Measurements from ENCODE around the gene KIF13A. TPM values are rescaled to one million over a fixed set of nuclear protein-coding genes. Genes with fewer than 3 reads are reported as not detected.
"Not testable (repeated sequence)": the region's sequence is repeated elsewhere in the genome, so short reads cannot be mapped to it uniquely, and the experiment has no call there.

The KIF13A gene
- total RNA-seq, 1 donor from 2014 or later: 28.9 TPM

GRCh38 chr6:17892097-17892686, 95.2 kb downstream of the KIF13A start:
- Histone ChIP-seq H3K9me3 (peaks cover 12 to 19% of the 10 kb centered on the region in 2 donors), H3K27me3 (no peaks in the 10 kb centered on the region), H3K4me1 (no peaks in the 10 kb centered on the region), H3K27ac (no peak overlapping the region), H3K4me3 (no peak overlapping the region), H3K36me3 (peaks cover 2 to 45% of the 10 kb centered on the region in 2 donors)
- intact Hi-C loops (cut with DNase I): no loop called here
- no peak for DNase-seq (ENCODE audit: low spot score in 2 of 2)
- TF ChIP-seq CTCF (IDR thresholded peaks at IDR 0.05): no peak

- H3K27me3 ChIP-seq: no peaks in the 10 kb centered on the region
- no peak overlapping the region for H3K4me3 ChIP-seq
- DNase-seq (ENCODE audit: low spot score in 2 of 2): no peak
- intact Hi-C loops (cut with DNase I): no loop called here
- no peak for TF ChIP-seq CTCF (IDR thresholded peaks at IDR 0.05)
- peaks cover 2 to 28% of the 10 kb centered on the region in 2 donors for H3K36me3 ChIP-seq
- peaks cover 9 to 16% of the 10 kb centered on the region in 2 donors for H3K9me3 ChIP-seq
- H3K4me1 ChIP-seq: peaks cover 0 to 8% of the 10 kb centered on the region in 2 donors
- H3K27ac ChIP-seq: no peak overlapping the region
These were observed 97.1 kb downstream of the KIF13A start for GRCh38 chr6:17890309-17890708.

GRCh38 chr6:17889777-17890176, 97.7 kb downstream of the KIF13A start:
- H3K4me3 ChIP-seq; H3K27ac ChIP-seq; H3K27me3 ChIP-seq; intact Hi-C loops (cut with DNase I); DNase-seq (ENCODE audit: low spot score in 2 of 2): not testable (repeated sequence)
- peaks cover 3 to 10% of the 10 kb centered on the region in 2 donors for H3K9me3 ChIP-seq
- H3K4me1 ChIP-seq: peaks cover 0 to 13% of the 10 kb centered on the region in 2 donors
- peaks cover 2 to 22% of the 10 kb centered on the region in 2 donors for H3K36me3 ChIP-seq

- H3K27ac ChIP-seq: no peak overlapping the region
- DNase-seq (ENCODE audit: low spot score in 2 of 2): no peak
- H3K4me1 ChIP-seq: peaks cover 4 to 16% of the 10 kb centered on the region in 2 donors
- H3K9me3 ChIP-seq: no peaks in the 10 kb centered on the region
- no peaks in the 10 kb centered on the region for H3K27me3 ChIP-seq
- peaks cover 0 to 2% of the 10 kb centered on the region in 2 donors for H3K36me3 ChIP-seq
- intact Hi-C loops (cut with DNase I): no loop called here
- no peak for TF ChIP-seq CTCF (IDR thresholded peaks at IDR 0.05)
- no peak overlapping the region for H3K4me3 ChIP-seq
These were observed 100.5 kb downstream of the KIF13A start for GRCh38 chr6:17886891-17887290.

GRCh38 chr6:17885889-17886576, 101.4 kb downstream of the KIF13A start:
- H3K4me1 ChIP-seq: peaks cover 4 to 16% of the 10 kb centered on the region in 2 donors
- no peak for DNase-seq (ENCODE audit: low spot score in 2 of 2)
- H3K27me3 ChIP-seq: no peaks in the 10 kb centered on the region
- no peaks in the 10 kb centered on the region for H3K9me3 ChIP-seq
- intact Hi-C loops (cut with DNase I): no loop called here
- H3K4me3 ChIP-seq: no peak overlapping the region
- TF ChIP-seq CTCF (IDR thresholded peaks at IDR 0.05): no peak
- no peaks in the 10 kb centered on the region for H3K36me3 ChIP-seq
- H3K27ac ChIP-seq: peak overlapping the region in 1 of 2 donors; percentile 7
